Tibial nerve (tissue), 4 donors: ENCODE data around the gene FNDC3B. TPM values are rescaled to one million over a fixed set of nuclear protein-coding genes. Genes with fewer than 3 reads are reported as not detected.

Experiments used
- DNase-seq, 2 donors: peaks; one replicate each; pipeline ENCODE4 v3.0.0-alpha.2; 2019; ENCODE audit warnings: low spot score in 2 of 2
- H3K27ac ChIP-seq, 4 donors: fragments of 200-600 bp; sonication (generic) in 3 of 4; one replicate each; pipeline ENCODE4 v1.5.1; 2017 to 2019; ENCODE audit warnings: mild to moderate bottlenecking in 1 of 4
- H3K27me3 ChIP-seq, 2 donors: fragments of 200-600 bp; sonication (generic) in 1 of 2; one replicate each; pipeline versions ENCODE4 v1.5.1 to v1.6.0; 2017 to 2019
- H3K36me3 ChIP-seq, 3 donors: fragments of 200-600 bp; sonication (generic); one replicate each; pipeline ENCODE4 v1.5.1; 2018 to 2019
- H3K4me1 ChIP-seq, 4 donors: fragments of 200-600 bp; sonication (generic) in 3 of 4; one replicate each; pipeline ENCODE4 v1.5.1; 2017 to 2019
- H3K4me3 ChIP-seq, 4 donors: fragments of 200-600 bp; sonication (generic) in 3 of 4; one replicate each; pipeline ENCODE4 v1.5.1; 2017 to 2019; ENCODE audit warnings: mild to moderate bottlenecking in 1 of 4, moderate library complexity in 1 of 4
- H3K9me3 ChIP-seq, 4 donors: fragments of 200-600 bp; sonication (generic) in 3 of 4; one replicate each; pipeline ENCODE4 v1.5.1; 2017 to 2019
- EP300 ChIP-seq, 2 donors: sonication (generic); formaldehyde crosslinking; IDR thresholded peaks; one replicate each; pipeline ENCODE4 v1.6.1; 2017; ENCODE audit warnings: antibody characterized with exemption in 2 of 2, mild to moderate bottlenecking in 1 of 2
- POLR2A ChIP-seq, 2 donors: fragments of 450-650 bp; IDR thresholded peaks; one replicate each; pipeline ENCODE4 v1.6.1; 2017; ENCODE audit warnings: antibody characterized with exemption in 2 of 2, mild to moderate bottlenecking in 2 of 2, moderate library complexity in 2 of 2
- WGBS, 2 donors: methylation state at CpG; one replicate each; pipeline ENCODE4 v1.1.5; 2018; 5-methylcytosine and 5-hydroxymethylcytosine counted together
- total RNA-seq, 4 donors: library from RNA; depleted of rRNA; stranded (reverse); fragments of >200 nt; gene quantifications; one replicate each; pipeline ENCODE4 v1.1.0, GENCODE V29; 2016
- TF ChIP-seq, protein P1 (sequence below), 5 experiments: fragments of 200-600 bp in 3 of 5; fragments of 450-650 bp in 2 of 5; sonication (generic) in 3 of 5; IDR thresholded peaks; one replicate each; pipeline ENCODE4 v1.5.1; 2016 to 2019; ENCODE audit warnings: antibody characterized with exemption in 5 of 5, mild to moderate bottlenecking in 3 of 5, moderate library complexity in 2 of 5

The FNDC3B gene
- total RNA-seq, 4 donors from 2014 or later: 87.5 to 106 (median 95.7) TPM

DNA sequence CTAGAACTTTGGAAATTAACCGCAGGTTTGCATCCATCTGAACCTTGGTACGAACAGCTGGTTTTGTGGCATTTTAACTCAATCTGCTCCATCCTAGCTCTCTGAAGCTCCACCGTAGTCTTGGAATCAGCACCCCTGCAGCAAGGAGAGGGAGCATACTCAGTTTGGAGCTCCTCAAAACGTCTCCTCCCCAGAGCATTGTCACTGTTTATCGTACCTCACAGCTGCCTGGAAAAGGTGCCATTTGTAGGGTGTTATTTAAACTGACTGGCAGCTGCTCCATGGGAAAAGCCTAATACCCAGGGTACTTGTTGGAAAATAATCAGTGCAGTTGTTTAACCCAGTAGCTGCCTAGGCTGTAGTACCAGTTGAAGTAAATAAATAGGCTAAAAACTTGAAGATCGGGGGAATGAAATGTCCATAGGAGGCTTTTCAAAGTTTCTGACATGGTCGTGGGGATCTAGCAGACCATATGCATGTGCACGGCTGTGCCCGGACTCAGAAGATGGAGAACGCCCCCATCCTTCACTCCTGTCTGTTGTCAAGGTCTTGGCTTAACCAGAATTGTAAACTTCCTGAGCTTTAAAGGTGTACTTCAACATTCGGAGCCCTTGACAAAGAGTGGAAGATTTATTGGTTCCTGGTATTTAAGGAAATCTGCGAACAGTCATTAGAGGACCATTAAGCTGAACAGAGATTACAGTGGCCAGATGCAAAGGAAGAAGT lies 365.0 kb downstream of the FNDC3B start:
- H3K9me3 ChIP-seq: no peaks in the 10 kb centered on the region
- no peak for DNase-seq
- H3K4me1 ChIP-seq: no peaks in the 10 kb centered on the region
- H3K4me3 ChIP-seq: no peak overlapping the region
- TF ChIP-seq EP300 (IDR thresholded peaks at IDR 0.05) (no peak), POLR2A (IDR thresholded peaks at IDR 0.05) (no peak)
- TF ChIP-seq, protein P1, sequence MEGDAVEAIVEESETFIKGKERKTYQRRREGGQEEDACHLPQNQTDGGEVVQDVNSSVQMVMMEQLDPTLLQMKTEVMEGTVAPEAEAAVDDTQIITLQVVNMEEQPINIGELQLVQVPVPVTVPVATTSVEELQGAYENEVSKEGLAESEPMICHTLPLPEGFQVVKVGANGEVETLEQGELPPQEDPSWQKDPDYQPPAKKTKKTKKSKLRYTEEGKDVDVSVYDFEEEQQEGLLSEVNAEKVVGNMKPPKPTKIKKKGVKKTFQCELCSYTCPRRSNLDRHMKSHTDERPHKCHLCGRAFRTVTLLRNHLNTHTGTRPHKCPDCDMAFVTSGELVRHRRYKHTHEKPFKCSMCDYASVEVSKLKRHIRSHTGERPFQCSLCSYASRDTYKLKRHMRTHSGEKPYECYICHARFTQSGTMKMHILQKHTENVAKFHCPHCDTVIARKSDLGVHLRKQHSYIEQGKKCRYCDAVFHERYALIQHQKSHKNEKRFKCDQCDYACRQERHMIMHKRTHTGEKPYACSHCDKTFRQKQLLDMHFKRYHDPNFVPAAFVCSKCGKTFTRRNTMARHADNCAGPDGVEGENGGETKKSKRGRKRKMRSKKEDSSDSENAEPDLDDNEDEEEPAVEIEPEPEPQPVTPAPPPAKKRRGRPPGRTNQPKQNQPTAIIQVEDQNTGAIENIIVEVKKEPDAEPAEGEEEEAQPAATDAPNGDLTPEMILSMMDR (IDR thresholded peaks at IDR 0.05): no peak
- 66 to 79% methylated on average over 11 to 12 of the region's 12 CpGs for WGBS, 2 donors
- no peak overlapping the region for H3K27ac ChIP-seq
- H3K36me3 ChIP-seq: peaks cover 0 to 26% (median 0%) of the 10 kb centered on the region in 3 donors
- no peaks in the 10 kb centered on the region for H3K27me3 ChIP-seq

DNA sequence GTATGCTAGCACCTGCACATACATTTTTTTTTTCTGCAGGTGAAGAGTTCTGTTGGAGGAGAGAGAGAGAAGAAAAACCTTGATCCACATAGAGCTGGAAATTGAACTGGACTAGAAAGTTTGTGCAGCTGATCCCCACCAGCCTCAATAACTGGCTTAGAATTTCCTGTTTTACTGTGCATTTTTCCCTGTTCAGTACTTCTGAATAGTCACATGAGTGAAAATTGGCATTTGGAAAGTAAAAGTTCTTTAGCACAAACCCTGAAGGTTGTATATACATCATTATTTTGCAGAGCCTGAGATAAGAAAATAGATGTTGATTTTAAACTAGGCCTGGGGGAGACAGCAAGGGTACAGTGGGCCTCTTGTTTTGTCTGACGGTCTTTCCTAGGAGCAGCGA lies 366.5 kb downstream of the FNDC3B start:
- TF ChIP-seq POLR2A (IDR thresholded peaks at IDR 0.05): no peak
- TF ChIP-seq EP300 (IDR thresholded peaks at IDR 0.05): no peak
- TF ChIP-seq, protein P1 (IDR thresholded peaks at IDR 0.05): no peak
- Histone ChIP-seq H3K9me3 (no peaks in the 10 kb centered on the region), H3K4me1 (no peaks in the 10 kb centered on the region), H3K4me3 (no peak overlapping the region), H3K27ac (no peak overlapping the region), H3K27me3 (no peaks in the 10 kb centered on the region), H3K36me3 (peaks cover 0 to 11% (median 0%) of the 10 kb centered on the region in 3 donors)
- 64 to 67% methylated on average over 2 of the region's 2 CpGs for WGBS, 2 donors
- no peak for DNase-seq

DNA sequence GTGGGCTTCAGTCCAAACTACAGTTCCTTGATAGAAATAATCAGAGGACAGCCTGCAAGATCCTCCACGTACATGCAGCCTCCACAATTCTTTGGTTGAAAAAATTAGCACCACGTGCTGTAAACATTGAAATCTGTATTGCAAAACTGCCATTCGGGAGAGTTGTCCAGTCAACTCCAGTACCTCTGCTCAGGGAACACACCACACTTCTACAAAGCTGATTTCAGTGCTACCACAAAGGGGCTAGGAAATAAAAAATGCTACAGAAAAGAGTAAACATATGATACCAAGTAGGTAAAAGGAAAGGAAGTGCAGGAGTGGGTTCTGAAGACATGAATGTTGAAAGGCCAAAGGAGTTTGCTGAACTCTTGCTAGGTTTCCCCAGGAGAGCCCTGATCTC lies 368.5 kb downstream of the FNDC3B start:
- Histone ChIP-seq H3K36me3 (no peaks in the 10 kb centered on the region), H3K9me3 (no peaks in the 10 kb centered on the region), H3K4me3 (no peak overlapping the region), H3K27me3 (no peaks in the 10 kb centered on the region), H3K27ac (no peak overlapping the region), H3K4me1 (no peaks in the 10 kb centered on the region)
- no peak for TF ChIP-seq EP300 (IDR thresholded peaks at IDR 0.05)
- no peak for TF ChIP-seq POLR2A (IDR thresholded peaks at IDR 0.05)
- TF ChIP-seq, protein P1 (IDR thresholded peaks at IDR 0.05): no peak
- 79 to 94% methylated on average over 3 of the region's 3 CpGs for WGBS, 2 donors
- no peak for DNase-seq

DNA sequence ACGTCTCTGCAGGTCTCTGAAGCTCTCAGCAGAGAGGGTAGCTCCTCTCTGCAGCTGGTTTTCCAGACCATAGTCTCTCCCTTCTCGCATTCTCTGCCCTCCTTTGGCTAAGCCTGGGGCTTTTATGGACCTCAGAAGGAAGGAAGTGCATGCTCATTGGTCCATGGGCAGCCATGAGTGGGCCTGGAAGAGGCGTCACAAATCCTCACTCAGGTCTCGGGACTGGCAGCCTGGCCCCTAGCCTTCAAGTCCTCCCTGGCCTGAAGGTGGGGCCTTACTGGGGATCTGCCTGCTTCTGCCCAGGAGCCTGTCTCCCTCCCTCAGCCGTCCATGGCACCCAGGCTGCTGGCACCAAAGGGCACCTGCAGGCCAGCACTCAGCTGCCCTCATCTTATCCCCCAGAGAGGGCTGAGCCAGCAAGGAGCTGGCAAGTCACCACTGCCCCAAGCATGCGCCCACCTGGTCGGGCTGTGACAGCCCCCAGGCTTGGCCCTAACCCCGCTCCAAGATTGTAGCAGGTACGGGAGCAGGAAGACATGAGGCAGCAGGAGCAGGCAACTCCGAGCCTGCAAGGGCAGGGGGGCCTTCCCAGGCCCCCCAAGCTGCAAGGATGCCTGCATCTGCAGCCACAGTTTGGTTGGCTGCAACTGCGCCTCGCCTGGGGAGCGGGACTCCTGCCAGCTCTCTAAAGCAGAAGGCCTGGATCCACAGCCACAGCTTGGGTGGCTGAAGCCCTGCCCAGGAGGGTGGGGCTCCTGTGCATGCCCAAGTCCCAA lies 371.5 kb downstream of the FNDC3B start:
- no peaks in the 10 kb centered on the region for H3K36me3 ChIP-seq
- no peak overlapping the region for H3K27ac ChIP-seq
- DNase-seq: no peak
- no peak for TF ChIP-seq EP300 (IDR thresholded peaks at IDR 0.05)
- TF ChIP-seq, protein P1 (IDR thresholded peaks at IDR 0.05): no peak
- no peak for TF ChIP-seq POLR2A (IDR thresholded peaks at IDR 0.05)
- H3K27me3 ChIP-seq: no peaks in the 10 kb centered on the region
- whole genome bisulfite sequencing, 2 donors: 77 to 78% methylated on average over 6 to 10 of the region's 13 CpGs
- no peaks in the 10 kb centered on the region for H3K4me1 ChIP-seq
- H3K4me3 ChIP-seq: no peak overlapping the region
- H3K9me3 ChIP-seq: no peaks in the 10 kb centered on the region

DNA sequence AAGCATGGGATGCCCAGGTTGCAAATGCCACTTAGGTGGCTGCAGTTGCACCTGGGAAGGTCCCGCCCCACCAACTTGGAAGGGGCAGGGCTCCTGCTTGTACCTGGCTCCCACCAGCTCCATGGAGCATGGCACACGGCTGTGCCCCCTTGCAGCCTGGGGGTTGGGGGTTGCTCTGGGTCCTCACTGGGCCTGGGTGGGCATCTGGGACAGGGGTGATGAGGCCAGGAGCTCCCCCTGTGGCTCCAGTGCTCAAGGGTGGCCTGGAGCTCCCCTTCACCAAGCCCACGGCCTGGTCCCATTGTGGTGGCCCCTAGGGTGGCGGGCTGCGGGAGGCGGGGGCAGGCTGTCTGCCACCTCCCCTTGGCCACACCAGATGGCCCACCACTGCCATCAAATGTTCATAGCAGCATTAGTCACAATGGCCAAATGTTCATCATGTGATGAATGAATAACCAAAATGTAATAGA lies 372.1 kb downstream of the FNDC3B start:
- no peak overlapping the region for H3K27ac ChIP-seq
- DNase-seq: no peak
- WGBS, 2 donors: 85 to 90% methylated on average over 4 to 6 of the region's 6 CpGs
- H3K36me3 ChIP-seq: no peaks in the 10 kb centered on the region
- no peaks in the 10 kb centered on the region for H3K27me3 ChIP-seq
- no peaks in the 10 kb centered on the region for H3K9me3 ChIP-seq
- TF ChIP-seq EP300 (IDR thresholded peaks at IDR 0.05) (no peak), POLR2A (IDR thresholded peaks at IDR 0.05) (no peak)
- TF ChIP-seq, protein P1 (IDR thresholded peaks at IDR 0.05): no peak
- no peak overlapping the region for H3K4me3 ChIP-seq
- no peaks in the 10 kb centered on the region for H3K4me1 ChIP-seq
